GM12892 (cell line): ENCODE measurements around the gene POP7.

ENCODE experiments used
- DNase-seq: peaks from one replicate; pipeline ENCODE4 v3.0.0; 2011; ENCODE audit not compliant: insufficient read length
- FAIRE-seq: peaks from 2 replicates; lab custom pipeline; 2011; peaks lifted over from hg19 to GRCh38; lab: Jason Lieb, UNC
- POLR2A ChIP-seq: IDR thresholded peaks from 2 replicates; pipeline ENCODE4 v1.6.1; 2011; ENCODE audit warnings: low read depth, low read length, control low read depth
- POLR2AphosphoS5 ChIP-seq: IDR thresholded peaks from 2 replicates; pipeline ENCODE4 v1.6.1; 2011; ENCODE audit warnings: low read depth, low read length, control low read depth
- TAF1 ChIP-seq: IDR thresholded peaks from 2 replicates; pipeline ENCODE4 v1.6.1; 2011; ENCODE audit warnings: low read depth, mild to moderate bottlenecking, control low read depth, low read length, borderline replicate concordance

The POP7 gene

DNA sequence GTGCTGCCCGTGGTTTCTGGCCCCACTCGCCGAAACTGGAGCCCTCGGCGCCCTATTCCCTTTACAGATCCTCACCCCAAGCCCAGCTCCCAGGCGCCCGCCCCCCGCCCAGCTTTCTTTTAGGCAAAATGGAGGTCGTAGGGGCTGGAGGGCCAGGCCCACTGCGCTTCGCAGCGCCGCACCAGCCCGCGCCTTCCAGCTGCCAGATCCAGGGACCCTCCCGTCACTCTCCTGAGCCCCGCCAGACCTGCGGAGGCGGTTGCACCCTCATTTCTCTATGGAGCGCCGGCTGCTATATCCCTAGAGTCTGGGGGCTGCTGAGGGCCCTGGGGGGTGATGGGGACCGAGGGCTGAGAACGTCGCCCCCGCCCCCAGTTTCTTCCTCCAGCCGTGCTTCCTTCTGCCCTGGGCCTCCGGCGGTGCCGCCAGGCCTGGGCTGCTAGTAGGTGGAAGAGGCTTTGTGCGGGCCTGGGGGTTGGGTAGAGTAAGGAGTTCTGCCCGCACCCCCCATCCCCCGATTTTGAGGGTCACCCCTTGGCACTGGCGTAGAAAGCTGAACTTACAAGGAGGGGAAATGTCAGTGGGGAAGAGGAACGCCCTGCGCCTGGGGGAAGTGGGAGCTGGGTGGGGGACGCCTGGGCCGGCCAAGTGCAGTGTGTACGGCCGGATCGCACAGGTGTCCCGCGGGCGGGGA, 31.4 kb upstream of the POP7 start:
- FAIRE-seq (no peak), DNase-seq (peak; percentile 22)
- no peak for TF ChIP-seq TAF1
- TF ChIP-seq POLR2A: no peak
- TF ChIP-seq POLR2AphosphoS5: no peak

DNA sequence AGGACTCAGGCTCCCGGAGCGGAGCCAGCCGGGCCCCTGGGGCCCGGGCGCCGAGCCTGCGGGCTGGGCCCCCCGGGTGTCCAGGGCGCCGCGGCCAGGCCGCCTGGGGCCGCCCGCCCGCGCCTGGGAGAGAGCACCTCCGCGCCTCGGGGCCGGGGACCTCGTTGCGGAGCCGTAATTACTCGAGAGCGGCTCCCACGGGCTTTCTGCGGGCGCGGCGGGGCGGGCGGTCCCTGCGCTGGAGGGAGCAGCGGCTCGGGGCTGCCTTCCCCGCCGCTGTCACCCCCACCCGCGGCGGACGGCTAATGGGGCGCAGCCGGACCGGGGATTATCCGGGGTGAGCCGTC, 30.8 kb upstream of the POP7 start:
- FAIRE-seq (no peak), DNase-seq (peak; percentile 24)
- no peak for TF ChIP-seq POLR2AphosphoS5
- no peak for TF ChIP-seq TAF1
- no peak for TF ChIP-seq POLR2A

DNA sequence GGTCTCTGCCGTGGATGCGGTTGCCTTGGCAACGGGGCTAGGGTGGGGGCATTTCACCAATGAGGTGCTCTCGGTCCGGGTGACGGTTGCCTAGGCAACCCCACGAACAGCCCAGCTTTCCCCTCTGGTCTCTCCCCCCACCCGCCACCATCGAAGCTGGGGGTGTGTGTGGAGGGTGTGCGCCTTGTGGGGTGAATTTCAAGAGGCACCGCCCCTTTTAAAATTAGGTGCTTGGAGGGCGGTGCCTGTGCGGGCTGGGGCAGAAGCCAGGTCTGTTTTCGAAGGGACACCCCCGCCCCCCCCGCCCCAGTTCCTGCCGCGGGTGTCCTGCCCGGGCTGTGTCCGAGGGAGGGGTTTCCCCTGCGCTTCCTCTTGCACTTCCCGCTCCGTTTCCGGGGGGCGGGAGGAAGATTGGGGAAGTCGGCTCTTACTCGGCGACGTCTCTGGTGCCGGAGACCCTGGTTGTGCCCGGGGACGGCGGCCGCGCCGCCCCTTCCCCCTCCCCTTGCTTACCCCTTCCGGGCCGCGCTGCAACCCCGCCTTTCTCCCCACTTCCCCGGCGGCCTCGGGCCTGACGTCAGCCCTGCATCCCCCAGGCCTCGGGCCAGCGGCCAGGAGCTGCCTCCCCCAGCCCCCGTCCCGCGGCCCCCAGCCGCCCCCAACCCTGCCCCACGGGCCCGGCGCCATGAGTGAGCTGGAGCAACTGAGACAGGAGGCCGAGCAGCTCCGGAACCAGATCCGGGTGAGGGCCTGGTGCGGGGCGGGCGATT, 30.2 kb upstream of the POP7 start:
- peak; percentile 85 for FAIRE-seq
- DNase-seq: peak; percentile 77
- TF ChIP-seq POLR2A: no peak
- TF ChIP-seq POLR2AphosphoS5: 0 out of 2 replicates have a peak, but pooled peaks have one; percentile 22

DNA sequence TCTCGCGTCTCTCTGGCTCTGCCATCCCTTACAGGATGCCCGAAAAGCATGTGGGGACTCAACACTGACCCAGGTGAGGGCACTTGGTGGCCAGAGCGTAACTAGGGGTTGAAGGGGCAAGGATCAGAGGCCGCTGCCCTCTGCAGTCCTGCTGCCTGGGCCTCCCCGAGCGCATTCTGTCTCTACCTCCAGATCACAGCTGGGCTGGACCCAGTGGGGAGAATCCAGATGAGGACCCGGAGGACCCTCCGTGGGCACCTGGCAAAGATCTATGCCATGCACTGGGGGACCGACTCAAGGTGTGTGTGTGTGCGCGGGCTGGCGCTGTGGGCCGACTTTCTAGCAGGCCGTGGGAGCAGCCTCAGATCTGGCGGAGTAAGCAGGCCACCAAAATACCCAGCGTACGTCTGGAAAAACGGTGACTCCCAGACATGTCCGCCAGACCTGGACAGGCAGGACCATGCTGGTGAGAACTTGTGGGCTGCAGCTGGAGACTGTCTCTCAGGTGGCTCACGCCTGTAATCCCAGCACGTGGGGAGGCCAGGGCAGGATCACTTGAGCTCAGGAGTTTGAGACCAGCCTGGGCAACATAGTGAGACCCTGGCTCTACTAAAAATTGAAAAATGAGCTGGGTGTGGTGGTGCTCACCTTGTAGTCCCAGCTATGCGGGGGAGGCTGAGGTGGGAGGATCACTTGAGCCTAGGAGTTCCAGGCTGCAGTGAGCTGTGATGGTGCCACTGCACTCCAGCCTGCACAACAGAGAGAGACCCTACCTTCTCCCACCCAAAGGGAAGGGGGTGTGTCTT, 29.2 kb upstream of the POP7 start:
- DNase-seq (peak; percentile 16), FAIRE-seq (no peak)
- TF ChIP-seq POLR2AphosphoS5: no peak
- TF ChIP-seq TAF1: no peak
- no peak for TF ChIP-seq POLR2A

DNA sequence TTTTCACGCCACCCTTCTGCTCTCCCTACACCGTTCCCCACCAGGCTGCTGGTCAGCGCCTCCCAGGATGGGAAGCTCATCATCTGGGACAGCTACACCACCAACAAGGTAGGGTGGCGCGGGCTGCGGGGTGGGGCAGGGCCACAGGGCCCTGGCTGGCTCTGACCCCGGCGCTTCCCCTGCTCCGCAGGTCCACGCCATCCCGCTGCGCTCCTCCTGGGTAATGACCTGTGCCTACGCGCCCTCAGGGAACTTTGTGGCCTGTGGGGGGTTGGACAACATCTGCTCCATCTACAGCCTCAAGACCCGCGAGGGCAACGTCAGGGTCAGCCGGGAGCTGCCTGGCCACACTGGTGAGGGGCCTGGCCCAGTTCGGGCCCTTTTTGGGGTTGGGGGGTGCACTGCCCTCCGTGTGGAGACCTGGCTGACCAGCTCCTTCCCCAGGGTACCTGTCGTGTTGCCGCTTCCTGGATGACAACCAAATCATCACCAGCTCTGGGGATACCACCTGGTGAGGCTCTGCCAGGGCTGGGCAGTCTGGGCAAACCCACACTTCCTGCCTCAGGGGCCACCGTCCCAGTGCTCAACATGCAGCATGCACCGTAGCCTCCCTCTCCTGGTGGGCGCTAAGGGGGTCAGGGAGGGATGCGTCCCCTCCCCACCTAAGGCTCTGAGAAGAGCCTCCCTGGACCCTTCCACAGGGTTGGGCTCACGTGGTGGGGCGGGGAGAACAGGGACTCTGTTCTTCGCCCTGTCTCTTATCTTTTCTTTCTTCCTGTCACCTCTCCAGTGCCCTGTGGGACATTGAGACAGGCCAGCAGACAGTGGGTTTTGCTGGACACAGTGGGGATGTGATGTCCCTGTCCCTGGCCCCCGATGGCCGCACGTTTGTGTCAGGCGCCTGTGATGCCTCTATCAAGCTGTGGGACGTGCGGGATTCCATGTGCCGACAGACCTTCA, 28.3 kb upstream of the POP7 start:
- peak; percentile 15 for DNase-seq
- FAIRE-seq: no peak
- no peak for TF ChIP-seq TAF1
- peak; percentile 37 for TF ChIP-seq POLR2AphosphoS5
- no peak; the same call in 1 of the 2 replicates for TF ChIP-seq POLR2A

DNA sequence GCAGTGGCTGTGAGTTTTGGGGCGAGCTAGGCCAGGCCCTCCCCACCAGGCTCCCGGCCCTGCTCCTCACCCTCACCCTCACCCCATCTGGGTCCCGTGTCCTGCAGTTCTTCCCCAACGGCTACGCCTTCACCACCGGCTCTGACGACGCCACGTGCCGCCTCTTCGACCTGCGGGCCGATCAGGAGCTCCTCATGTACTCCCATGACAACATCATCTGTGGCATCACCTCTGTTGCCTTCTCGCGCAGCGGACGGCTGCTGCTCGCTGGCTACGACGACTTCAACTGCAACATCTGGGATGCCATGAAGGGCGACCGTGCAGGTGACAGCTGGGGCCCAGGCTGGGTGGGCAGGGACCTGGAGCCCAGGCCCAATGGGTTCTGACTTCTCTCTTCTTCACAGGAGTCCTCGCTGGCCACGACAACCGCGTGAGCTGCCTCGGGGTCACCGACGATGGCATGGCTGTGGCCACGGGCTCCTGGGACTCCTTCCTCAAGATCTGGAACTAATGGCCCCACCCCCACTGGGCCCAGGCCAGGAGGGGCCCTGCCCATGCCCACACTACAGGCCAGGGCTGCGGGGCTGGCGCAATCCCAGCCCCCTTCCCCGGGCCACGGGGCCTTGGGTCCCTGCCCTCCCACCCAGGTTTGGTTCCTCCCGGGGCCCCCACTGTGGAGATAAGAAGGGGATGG, 27.5 kb upstream of the POP7 start:
- TF ChIP-seq POLR2A (0 out of 2 replicates have a peak, but pooled peaks have one; percentile 23), POLR2AphosphoS5 (no peak), TAF1 (no peak)
- FAIRE-seq: no peak

DNA sequence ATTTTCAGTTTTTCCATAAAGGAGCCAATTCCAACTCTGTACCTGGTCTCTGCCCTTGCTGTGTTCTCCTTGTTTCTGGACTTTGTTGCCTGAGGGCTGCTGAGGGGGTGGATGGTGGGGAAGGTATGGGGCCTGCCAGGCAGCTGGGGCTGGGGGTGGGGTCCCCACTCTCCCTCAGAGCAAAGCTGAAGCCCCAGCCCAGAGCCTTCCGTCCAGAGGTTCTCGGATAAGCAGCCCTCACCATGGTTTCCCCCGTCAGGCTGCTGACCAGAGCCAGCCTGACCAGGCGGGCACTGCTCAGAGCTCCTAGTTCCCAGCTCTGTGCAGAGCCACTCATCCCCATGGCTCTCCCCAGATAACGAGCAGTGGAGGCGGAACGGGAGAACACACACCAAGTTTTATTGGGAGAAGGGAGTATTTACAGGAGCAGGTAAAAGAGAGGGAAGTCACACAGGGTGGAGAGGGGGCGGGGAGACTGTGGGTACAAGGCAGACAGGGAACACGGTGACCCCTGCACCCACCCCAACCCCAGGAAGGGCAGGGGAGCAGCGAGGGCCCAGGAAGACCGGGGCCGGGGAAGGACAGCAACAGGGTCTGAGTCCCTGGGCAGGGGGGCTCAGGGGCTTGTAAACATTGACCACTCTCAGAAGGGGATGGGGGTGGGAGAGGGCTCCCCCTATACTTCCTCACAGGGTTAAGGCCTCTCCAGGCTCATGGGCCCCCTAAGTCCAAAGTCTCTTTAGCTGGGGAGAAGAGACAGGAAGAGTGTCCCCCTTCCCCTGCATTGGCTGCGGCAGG, 26.6 kb upstream of the POP7 start:
- no peak; the same call in 1 of the 2 replicates for TF ChIP-seq POLR2A
- no peak for TF ChIP-seq TAF1
- 0 out of 2 replicates have a peak, but pooled peaks have one; percentile 7 for TF ChIP-seq POLR2AphosphoS5
- FAIRE-seq (no peak), DNase-seq (peak; percentile 27)

More for the DNA sequence above, 27.5 kb upstream of the POP7 start:
- peak; percentile 23 for DNase-seq

DNA sequence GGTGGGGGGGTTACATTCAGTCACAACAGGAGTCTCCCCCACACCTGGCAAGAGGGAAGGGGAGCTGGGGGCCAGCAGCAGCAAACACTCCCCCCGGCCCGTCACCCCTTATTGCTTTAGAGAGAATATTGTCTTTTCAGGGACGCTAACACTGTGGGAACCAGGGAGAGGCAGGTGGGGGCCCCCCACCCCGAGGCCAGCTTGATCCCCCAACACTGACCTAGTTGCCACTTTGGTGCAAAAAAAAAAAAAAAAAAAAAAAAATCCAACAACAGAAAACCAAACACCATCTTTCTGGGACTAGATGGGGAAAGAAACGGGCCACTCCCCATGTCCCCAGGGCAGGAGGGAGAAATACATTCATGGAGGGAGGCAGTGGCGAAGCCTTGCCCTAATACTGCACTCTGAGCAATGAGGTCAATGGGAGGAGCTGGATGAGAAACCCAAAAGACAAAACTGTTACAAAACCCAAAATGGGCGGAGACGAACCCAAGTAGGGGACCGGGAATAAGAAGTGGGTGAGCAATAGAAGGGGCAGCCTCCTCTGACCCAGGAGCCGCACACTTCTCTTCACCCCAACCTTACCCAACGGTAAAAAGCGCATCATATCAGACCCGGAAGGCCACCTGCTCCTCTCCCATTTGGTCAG, 25.9 kb upstream of the POP7 start:
- FAIRE-seq (no peak), DNase-seq (peak; percentile 19)
- no peak for TF ChIP-seq TAF1
- no peak for TF ChIP-seq POLR2A
